Ramos (cell line): ENCODE data around the gene TAS2R42.

Experiments
- in situ Hi-C: fragments of 300-500 bp; cut with MboI; formaldehyde crosslinking; loops from one replicate; pipeline ENCODE4 v1.14.3; 2022; ENCODE audit warnings: low sequenced_read_pairs; ENCODE audit not compliant: unreplicated experiment

TAS2R42 gene

DNA sequence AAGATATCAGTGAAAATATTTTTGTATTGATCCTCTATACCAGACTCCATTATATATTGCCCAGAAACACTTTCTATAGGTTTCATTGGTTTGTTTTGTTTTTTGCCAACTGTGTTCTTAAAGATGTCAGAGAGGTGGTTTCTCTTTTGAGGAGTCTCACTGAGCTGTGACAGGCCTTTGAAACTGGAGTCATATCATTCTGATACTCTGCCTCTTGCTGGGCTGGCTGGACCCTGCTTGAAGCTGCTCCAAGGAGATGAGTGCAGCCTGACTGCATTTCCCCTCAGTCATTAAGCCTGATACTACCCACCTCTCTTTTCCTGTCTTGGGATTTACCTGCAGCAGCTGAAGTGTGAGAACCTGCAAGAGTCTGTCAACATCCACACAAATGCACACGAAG lies 35.9 kb downstream of the TAS2R42 start:
- in situ Hi-C loops = no loop called here

DNA sequence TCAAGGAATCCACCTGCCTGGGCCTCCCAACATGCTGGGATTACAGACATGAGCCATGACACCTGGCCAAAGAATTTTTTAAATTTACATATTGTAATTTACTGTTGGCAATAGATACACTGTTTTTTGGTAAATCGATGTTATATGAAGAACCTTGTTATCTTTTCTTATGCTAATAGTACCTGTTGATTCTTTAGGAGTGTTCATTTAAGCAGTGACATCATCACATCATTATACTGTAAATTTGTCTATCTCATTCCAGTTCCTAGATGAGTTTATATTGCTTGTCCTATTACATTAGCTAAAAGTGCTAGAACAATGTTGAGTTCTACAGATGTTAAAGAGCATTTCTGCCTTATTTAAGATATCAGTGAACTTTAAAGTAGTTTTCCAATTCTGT lies 39.3 kb downstream of the TAS2R42 start:
- in situ Hi-C loops = no loop called here

- in situ Hi-C loops = no loop called here
These were observed 42.4 kb downstream of the TAS2R42 start for GRCh38 chr12:11144297-11144696.

GRCh38 chr12:11143352-11143751 lies 43.4 kb downstream of the TAS2R42 start:
- in situ Hi-C loops = no loop called here

DNA sequence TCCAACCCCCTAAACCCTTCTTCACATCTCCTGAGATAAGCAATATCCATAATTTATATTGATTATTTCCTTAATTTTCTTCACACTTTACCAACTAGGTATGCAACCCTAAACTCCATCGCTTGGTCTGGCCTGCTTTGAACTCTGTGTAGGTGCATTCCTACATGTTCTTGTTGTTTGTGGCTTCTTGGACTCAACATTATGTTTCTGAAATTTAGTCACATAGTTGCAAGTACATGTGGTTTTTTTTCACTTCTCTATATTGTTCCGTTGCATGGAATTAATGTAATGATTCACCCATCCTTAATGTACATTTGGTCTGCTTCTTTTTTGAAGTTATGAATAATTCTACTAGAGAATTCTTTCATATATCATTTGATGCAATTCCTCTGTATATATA lies 50.7 kb downstream of the TAS2R42 start:
- in situ Hi-C loops = no loop called here
